Liver (tissue), 9 donors: ENCODE data around the gene HDHD3. TPM values are rescaled to one million over a fixed set of nuclear protein-coding genes. Genes with fewer than 3 reads are reported as not detected.

Source experiments
- DNase-seq: peaks from one replicate; pipeline ENCODE4 v3.0.0-alpha.2; 2017; ENCODE audit warnings: low spot score
- H3K27ac ChIP-seq, 2 donors: one replicate each; pipeline ENCODE4 v1.7.0; 2013; ENCODE audit warnings: inconsistent platforms in 2 of 2, low read length in 2 of 2, control low read depth in 1 of 2, low read depth in 1 of 2, mild to moderate bottlenecking in 1 of 2
- H3K27me3 ChIP-seq, 4 donors: one replicate each; pipeline versions ENCODE4 v1.6.1 to v1.7.0; 2013; ENCODE audit warnings: low read length in 3 of 4, inconsistent platforms in 1 of 4, mild to moderate bottlenecking in 1 of 4, moderate library complexity in 1 of 4; ENCODE audit not compliant: control insufficient read depth in 4 of 4, insufficient read depth in 4 of 4
- H3K36me3 ChIP-seq, 4 donors: one replicate each; pipeline versions ENCODE4 v1.6.1 to v1.7.0; 2013; ENCODE audit warnings: low read length in 3 of 4, mild to moderate bottlenecking in 3 of 4, low read depth in 1 of 4, moderate library complexity in 1 of 4; ENCODE audit not compliant: control insufficient read depth in 4 of 4, insufficient read depth in 3 of 4
- H3K4me1 ChIP-seq, 4 donors: one replicate each; pipeline versions ENCODE4 v1.6.1 to v1.7.0; 2013; ENCODE audit warnings: low read length in 3 of 4, mild to moderate bottlenecking in 3 of 4, moderate library complexity in 1 of 4; ENCODE audit not compliant: control insufficient read depth in 4 of 4, insufficient read depth in 4 of 4
- H3K4me3 ChIP-seq, 3 donors: one replicate each; pipeline versions ENCODE4 v1.6.1 to v1.7.0; 2013; ENCODE audit warnings: low read length in 3 of 3, control low read depth in 1 of 3, low read depth in 1 of 3, mild to moderate bottlenecking in 1 of 3
- H3K9ac ChIP-seq, 2 donors: one replicate each; pipeline ENCODE4 v1.7.0; 2013; ENCODE audit warnings: low read length in 2 of 2, mild to moderate bottlenecking in 2 of 2, moderate library complexity in 2 of 2, control low read depth in 1 of 2, low read depth in 1 of 2
- H3K9me3 ChIP-seq, 4 donors: one replicate each; pipeline versions ENCODE4 v1.6.1 to v1.7.0; 2013; ENCODE audit warnings: low read length in 3 of 4; ENCODE audit not compliant: control insufficient read depth in 4 of 4
- ATF3 ChIP-seq: IDR thresholded peaks from 2 replicates; pipeline ENCODE4 v1.6.1; 2016; ENCODE audit warnings: antibody characterized with exemption
- CTCF ChIP-seq: fragments of 150-350 bp; IDR thresholded peaks from 2 replicates; pipeline ENCODE4 v1.5.1; 2017; ENCODE audit warnings: improper control_type of control experiment, low read depth, low read length; ENCODE audit not compliant: missing input control
- FOXA1 ChIP-seq: IDR thresholded peaks from 2 replicates; pipeline ENCODE4 v1.6.1; 2016; ENCODE audit warnings: antibody characterized with exemption
- HNF4A ChIP-seq, 2 donors: conservative IDR thresholded peaks; 2 replicates each; pipeline ENCODE4 v1.6.1; 2016; ENCODE audit warnings: antibody characterized with exemption in 2 of 2, mild to moderate bottlenecking in 2 of 2
- HNF4G ChIP-seq: IDR thresholded peaks from 2 replicates; pipeline ENCODE4 v1.6.1; 2016; ENCODE audit warnings: antibody characterized with exemption
- RAD21 ChIP-seq, 2 donors: IDR thresholded peaks; 2 replicates each; pipeline ENCODE4 v1.6.1; 2016; ENCODE audit warnings: antibody characterized with exemption in 2 of 2, mild to moderate bottlenecking in 2 of 2
- REST ChIP-seq: IDR thresholded peaks from 2 replicates; pipeline ENCODE4 v1.6.1; 2016; ENCODE audit warnings: antibody characterized with exemption, mild to moderate bottlenecking
- RXRA ChIP-seq, 2 donors: IDR thresholded peaks; 2 replicates each; pipeline ENCODE4 v1.6.1; 2017 to 2018; ENCODE audit warnings: antibody characterized with exemption in 2 of 2, mild to moderate bottlenecking in 1 of 2
- SP1 ChIP-seq: IDR thresholded peaks from 2 replicates; pipeline ENCODE4 v1.6.1; 2018; ENCODE audit warnings: antibody characterized with exemption, mild to moderate bottlenecking
- TAF1 ChIP-seq: conservative IDR thresholded peaks from 2 replicates; pipeline ENCODE4 v1.6.1; 2016; ENCODE audit warnings: antibody characterized with exemption, mild to moderate bottlenecking
- WGBS: extraction: QIAGEN DNeasy Blood & Tissue Kit; methylation state at CpG from one replicate; pipeline ENCODE4 v1.1.7; 2013; 5-methylcytosine and 5-hydroxymethylcytosine counted together
- polyA plus RNA-seq, 2 donors: library from polyadenylated mRNA; stranded (reverse) in 1 of 2; unstranded in 1 of 2; fragments of 200-250 nt in 1 of 2; fragments of >200 nt in 1 of 2; fragmentation: Nextera tagmentation in 1 of 2; extraction: Ambion mirVana in 1 of 2; gene quantifications; one replicate each; pipeline versions ENCODE4 v1.2.1 to v1.2.3, GENCODE V29; 2013 to 2015
- total RNA-seq, 2 donors: library from RNA; depleted of rRNA; stranded (reverse); fragments of >200 nt; gene quantifications; one replicate each; pipeline ENCODE4 v1.2.3, GENCODE V29; 2014
- donor health status: healthy.
- donor health status: healthy.
- donor health status: healthy.
- donor health status: healthy.
- donor health status: healthy.

The HDHD3 gene
- 10 to 100 TPM; 26.9 to 61.2 TPM for total RNA-seq
- 10 to 100 TPM; 60.8 to 63.6 TPM for polyA plus RNA-seq

DNA sequence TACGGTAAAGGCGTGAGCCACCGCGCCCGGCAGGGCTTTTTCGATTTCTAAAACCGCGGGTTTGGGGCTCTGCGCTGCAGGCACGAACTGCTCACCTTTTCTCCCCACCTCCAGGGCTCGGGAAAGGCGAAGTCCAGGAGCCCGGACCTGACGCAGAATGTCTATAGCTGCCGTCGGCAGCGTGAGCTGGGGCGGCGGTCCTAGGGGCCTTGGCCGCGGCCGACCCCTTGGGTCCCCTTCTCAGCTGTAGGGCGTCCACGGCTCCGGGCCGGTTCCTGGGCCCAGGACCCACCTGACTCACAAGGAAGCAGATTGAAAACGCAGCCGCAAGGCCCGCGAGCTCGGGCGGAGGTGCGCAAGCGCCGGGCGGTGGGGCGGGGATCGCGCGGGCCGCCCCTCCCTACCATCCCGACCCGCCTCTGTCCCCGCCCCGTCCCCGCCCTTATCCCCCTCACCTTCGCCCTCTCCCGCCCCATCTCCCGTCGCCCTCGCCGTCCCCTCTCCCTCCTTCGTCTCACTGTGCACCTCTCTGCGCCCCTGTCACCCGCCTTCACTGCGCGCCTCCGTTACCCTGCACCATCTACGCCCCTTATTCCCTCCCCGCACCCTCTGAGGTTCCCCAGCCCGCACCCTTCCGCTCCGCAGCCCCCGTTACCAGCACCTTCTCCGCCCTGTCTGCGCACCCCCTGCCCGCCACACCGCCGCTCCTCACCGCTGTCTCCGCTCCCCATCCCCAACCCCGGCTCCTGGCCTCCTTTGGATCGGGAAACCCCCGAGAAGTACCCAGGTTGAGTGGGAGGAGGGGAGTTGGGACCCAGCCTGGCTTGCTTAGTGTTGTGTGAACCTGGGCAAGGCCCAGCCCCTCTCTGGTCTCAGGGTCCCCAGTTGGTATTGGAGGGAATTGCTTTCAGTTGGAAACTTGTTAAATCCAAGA lies at the start of gene HDHD3:
HDHD3 (minus strand) TSS at position 353 of the 934 bp plus-strand sequence. CDS start 2,632 bp downstream, outside the sequence.
- no peaks in the 10 kb centered on the region for H3K9me3 ChIP-seq
- peaks cover 8 to 71% (median 59%) of the 10 kb centered on the region in 4 donors for H3K4me1 ChIP-seq
- DNase-seq = peak; percentile 83
- H3K9ac ChIP-seq = peak within 1 kb of the TSS; percentile 55 to 82
- TF ChIP-seq REST (peak; percentile 22), HNF4A (conservative IDR thresholded peaks at IDR 0.05) (peak; percentile 4 to 33), RAD21 (IDR thresholded peaks at IDR 0.05) (no peak)
- no peaks in the 10 kb centered on the region for H3K27me3 ChIP-seq
- H3K36me3 ChIP-seq = peaks cover 5 to 17% (median 10%) of the 10 kb centered on the region in 4 donors
- H3K4me3 ChIP-seq = peak within 1 kb of the TSS; percentile 63 to 92 (median 91)
- H3K27ac ChIP-seq = peak within 1 kb of the TSS; percentile 75 to 77
- under 1% methylated on average over 74 of the region's 74 CpGs for WGBS

DNA sequence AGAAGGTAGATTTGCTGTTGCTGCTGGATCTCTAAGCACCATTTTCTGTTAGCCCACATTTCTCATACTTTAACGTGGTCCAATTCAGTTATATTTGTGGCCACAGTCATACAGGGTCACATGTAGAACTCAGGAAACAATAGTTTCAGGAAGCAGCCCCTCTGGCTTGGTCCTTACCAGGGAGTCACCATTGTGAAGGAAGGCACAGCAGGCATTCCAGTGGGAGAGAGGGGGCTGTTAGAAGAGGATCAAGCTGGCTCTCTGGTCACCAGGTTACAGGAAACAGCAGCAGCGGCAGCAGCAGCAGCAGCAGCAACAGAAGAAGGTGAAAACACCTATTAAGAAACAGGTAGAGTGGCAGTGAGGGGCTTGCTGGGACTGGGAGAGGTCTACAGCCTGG lies 48.3 kb upstream of the HDHD3 start:
- H3K4me3 ChIP-seq = no peak overlapping the region
- 61% methylated on average over 2 of the region's 2 CpGs for WGBS
- no peak for DNase-seq
- no peaks in the 10 kb centered on the region for H3K27me3 ChIP-seq
- H3K9ac ChIP-seq = no peak overlapping the region
- H3K4me1 ChIP-seq = no peaks in the 10 kb centered on the region
- no peaks in the 10 kb centered on the region for H3K36me3 ChIP-seq
- H3K27ac ChIP-seq = no peak overlapping the region
- no peaks in the 10 kb centered on the region for H3K9me3 ChIP-seq
- no peak for TF ChIP-seq SP1
- TF ChIP-seq ATF3 = no peak
- TF ChIP-seq TAF1 = no peak
- no peak for TF ChIP-seq FOXA1
- no peak for TF ChIP-seq CTCF

DNA sequence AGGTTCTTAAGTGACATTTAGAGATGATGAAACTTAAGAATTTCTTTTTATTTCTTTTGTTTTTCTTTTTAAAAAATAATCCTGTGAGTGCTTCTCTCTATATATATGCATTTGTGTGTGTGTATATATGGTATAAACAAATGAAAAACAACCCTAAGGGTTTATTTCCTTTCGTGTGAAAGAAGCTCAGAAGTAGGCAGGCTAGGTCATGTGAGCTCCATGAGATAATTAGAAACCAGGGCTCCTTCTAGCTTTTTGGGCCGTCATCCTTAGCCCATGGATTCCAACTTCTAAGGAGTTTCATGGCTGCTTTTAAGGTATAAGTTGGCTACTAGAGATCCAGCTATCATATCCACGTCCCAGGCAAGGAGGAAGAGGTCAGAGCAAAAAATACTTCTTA lies 44.9 kb upstream of the HDHD3 start:
- TF ChIP-seq RXRA (IDR thresholded peaks at IDR 0.05) (no peak), SP1 (no peak), REST (no peak), HNF4G (no peak), CTCF (no peak), ATF3 (no peak)
- Histone ChIP-seq H3K4me3 (no peak overlapping the region), H3K27ac (no peak overlapping the region), H3K9ac (no peak overlapping the region), H3K27me3 (no peaks in the 10 kb centered on the region), H3K4me1 (no peaks in the 10 kb centered on the region), H3K36me3 (no peaks in the 10 kb centered on the region), H3K9me3 (no peaks in the 10 kb centered on the region)
- 84% methylated on average over 3 of the region's 3 CpGs for WGBS
- no peak for DNase-seq
